ENCODE results near the gene SOX13. TPM values are rescaled to one million over a fixed set of nuclear protein-coding genes. Genes with fewer than 3 reads are reported as not detected.
A peak's percentile ranks its signal among the peaks of the same experiment; 100 is the strongest.

The SOX13 gene
- total and polyA plus RNA-seq, 2 of the 4 experiments (the other 2 are of a cell fraction) = 0.54 to 3.5 TPM

GRCh38 chr1:204177133-204177532 is 104.2 kb downstream of the SOX13 start:
- Histone ChIP-seq H4K8ac (ENCODE audit: low read depth in 2 of 2, low read length in 2 of 2) (peak overlapping the region in 1 of 2 experiments; percentile 66; a peak in 1 of 4 replicates), H3K9me1 (ENCODE audit: insufficient read depth, low read length) (peaks cover 13% of the 10 kb centered on the region), H4K20me1 (ENCODE audit: insufficient read depth, low read length) (no peaks in the 10 kb centered on the region), H3K4me1 (ENCODE audit: control insufficient read depth, insufficient read depth, low read length) (peaks cover 2% of the 10 kb centered on the region; the same call in 1 of the 2 replicates), H2BK120ac (ENCODE audit: low read depth, low read length) (peak overlapping the region; percentile 65; the same call in 1 of the 2 replicates), H3K27me3 (ENCODE audit: control insufficient read depth, insufficient read depth, low read length) (no peaks in the 10 kb centered on the region), H3K36me3 (ENCODE audit: control insufficient read depth, insufficient read depth, low read length) (no peaks in the 10 kb centered on the region), H2BK5ac (ENCODE audit: low read depth, low read length, poor library complexity, severe bottlenecking) (no peak overlapping the region), H2BK20ac (ENCODE audit: low read depth, low read length) (peak overlapping the region; percentile 80; the same call in 1 of the 2 replicates), H2AK5ac (ENCODE audit: low read depth, low read length) (peak overlapping the region; percentile 49), H2BK15ac (ENCODE audit: low read depth, low read length) (peak overlapping the region; percentile 76; the same call in 2 of the 3 replicates), H3K79me1 (ENCODE audit: low read depth in 1 of 2, low read length in 2 of 2) (0 out of 4 replicates have a peak, but pooled peaks cover 0 to 3% of the 10 kb centered on the region in 2 experiments), H4K5ac (ENCODE audit: low read depth, low read length) (no peak overlapping the region), H3K4me2 (ENCODE audit: low read depth, low read length) (no peak overlapping the region), H3K23ac (ENCODE audit: low read depth, low read length) (peak overlapping the region; percentile 45; the same call in 1 of the 2 replicates), H2AFZ (replicated peaks; ENCODE audit: low read length, poor library complexity) (peak overlapping the region; percentile 33), H3K56ac (ENCODE audit: extremely low read depth, insufficient read depth, low read length) (no peak overlapping the region), H2AK9ac (replicated peaks; ENCODE audit: low read depth, low read length, poor library complexity) (no peak overlapping the region), H3K4ac (ENCODE audit: low read depth, low read length) (peak overlapping the region; percentile 41; the same call in 1 of the 2 replicates), H3K14ac (replicated peaks; ENCODE audit: low read depth, low read length) (peak overlapping the region; percentile 72; the same call in 1 of the 2 replicates), H3K9me3 (ENCODE audit: control insufficient read depth, insufficient read depth, low read length) (no peaks in the 10 kb centered on the region), H3K18ac (ENCODE audit: low read depth, low read length) (no peak overlapping the region), H3K27ac (ENCODE audit: insufficient read depth, low read length) (no peak overlapping the region), H3K4me3 (ENCODE audit: insufficient read depth, low read depth, low read length) (no peak overlapping the region), H3K9ac (ENCODE audit: low read depth, low read length) (no peak overlapping the region), H4K91ac (ENCODE audit: insufficient read depth, low read depth, low read length) (no peak overlapping the region; the same call in 1 of the 2 replicates)
- TF ChIP-seq POLR2A (IDR thresholded peaks at IDR 0.05; ENCODE audit: low read depth, low read length) = no peak
- no peak for TF ChIP-seq FOS (IDR thresholded peaks at IDR 0.05; ENCODE audit: low read depth, low read length)
- no peak for TF ChIP-seq MAFK (IDR thresholded peaks at IDR 0.05; ENCODE audit: low read depth, low read length)
- no TSS peak for BruUV-seq (replicated peaks)
- dilution Hi-C loops (cut with HindIII; ENCODE audit: low sequenced_read_pairs, unreplicated experiment) = no loop called here
- ChIA-PET POLR2A (ENCODE audit: unreplicated experiment) (no interaction called here), CTCF (no interaction called here)
- in situ Hi-C loops (cut with MboI; ENCODE audit: low sequenced_read_pairs) = no loop called here
- intact Hi-C loops (cut with micrococcal nuclease) = no loop called here
- ATAC-seq (ENCODE audit: low read depth) (no peak), DNase-seq (peak; percentile 58)
- WGBS, 2 experiments (ENCODE audit: extremely low coverage in 2 of 2, insufficient read length in 1 of 2) = 40% methylated on average over 4 of the region's 4 CpGs; no CpG with 5 or more reads in 1 of the 2 experiments

Other genes starting within 250 kb of the SOX13 start
- gene SNRPE, start 211.5 kb upstream of the SOX13 start, total RNA-seq (2012; rRNA removed) = 43.6 and 118 TPM in 2 replicates
- gene SNRPE, start 211.5 kb upstream of the SOX13 start, polyA plus RNA-seq (2012; rRNA removed) = 178 and 219 TPM in 2 replicates
- gene ETNK2, start 78.9 kb downstream of the SOX13 start, total RNA-seq (2012; rRNA removed) = 24.7 and 26.0 TPM in 2 replicates
- gene ETNK2, start 78.9 kb downstream of the SOX13 start, polyA plus RNA-seq (2012; rRNA removed) = 17.8 and 18.9 TPM in 2 replicates
- gene REN, start 93.2 kb downstream of the SOX13 start, total RNA-seq (2012; rRNA removed) = 0.28 and 0.54 TPM in 2 replicates
- 1.1 and 1.2 TPM in 2 replicates for gene REN, start 93.2 kb downstream of the SOX13 start, polyA plus RNA-seq (2012; rRNA removed)
- gene KISS1, start 123.4 kb downstream of the SOX13 start, total RNA-seq (2012; rRNA removed) = 7.2 and 11.7 TPM in 2 replicates
- gene KISS1, start 123.4 kb downstream of the SOX13 start, polyA plus RNA-seq (2012; rRNA removed) = 27.3 and 34.7 TPM in 2 replicates
- gene GOLT1A, start 140.9 kb downstream of the SOX13 start, total RNA-seq (2012; rRNA removed) = not detected in 2 replicates
- gene GOLT1A, start 140.9 kb downstream of the SOX13 start, polyA plus RNA-seq (2012; rRNA removed) = 0.32 TPM in 1 of 2 replicates, not detected in the other